A172 (cell line): Measurements from ENCODE around the gene COQ3. TPM values are rescaled to one million over a fixed set of nuclear protein-coding genes. Genes with fewer than 3 reads are reported as not detected.

Source experiments
- DNase-seq: peaks from one replicate; pipeline ENCODE4 v3.0.0-alpha.2; 2015; ENCODE audit warnings: low spot score
- total RNA-seq: library from RNA; depleted of rRNA; stranded (reverse); fragments of >200 nt; shearing (Covaris generic); gene quantifications from 2 replicates; pipeline ENCODE4 v1.2.3, GENCODE V29; 2014; rRNA removed

Gene COQ3
- total RNA-seq, result 16.7 and 21.4 TPM in 2 replicates

- DNase-seq, result peak; percentile 57
Observed at GRCh38 chr6:99393698-99394531, at the start of gene COQ3. COQ3 (minus strand) TSS chr6:99394195; CDS start chr6:99394179, 16 bp downstream.

- DNase-seq, result peak; percentile 10
Observed at GRCh38 chr6:99434702-99435530, 40.9 kb upstream of the COQ3 start.

- no peak for DNase-seq
Observed at GRCh38 chr6:99432877-99433276, 38.9 kb upstream of the COQ3 start.

- no peak for DNase-seq
Observed at GRCh38 chr6:99431901-99432300, 37.9 kb upstream of the COQ3 start.

- no peak for DNase-seq
Observed at GRCh38 chr6:99427988-99428387, 34.0 kb upstream of the COQ3 start.

GRCh38 chr6:99426451-99426757 lies 32.4 kb upstream of the COQ3 start:
- DNase-seq, result peak; percentile 5

- DNase-seq, result peak; percentile 79
Observed at GRCh38 chr6:99425647-99426450, 31.9 kb upstream of the COQ3 start.

- DNase-seq, result peak; percentile 97
Observed at GRCh38 chr6:99424761-99425646, 31.0 kb upstream of the COQ3 start, which contains the start of gene PNISR. PNISR (minus strand) TSS chr6:99425308; CDS start chr6:99414659, 10,649 bp downstream.

- DNase-seq, result no peak
Observed at GRCh38 chr6:99424022-99424421, 30.0 kb upstream of the COQ3 start.

GRCh38 chr6:99422912-99423311 lies 28.9 kb upstream of the COQ3 start:
- DNase-seq, result no peak

- no peak for DNase-seq
Observed at GRCh38 chr6:99416892-99417767, 23.1 kb upstream of the COQ3 start.

GRCh38 chr6:99416226-99416625 lies 22.2 kb upstream of the COQ3 start:
- no peak for DNase-seq

- DNase-seq, result no peak
Observed at GRCh38 chr6:99415446-99415845, 21.5 kb upstream of the COQ3 start.

GRCh38 chr6:99412065-99412464 lies 18.1 kb upstream of the COQ3 start:
- DNase-seq, result no peak

GRCh38 chr6:99409672-99410071 lies 15.7 kb upstream of the COQ3 start:
- no peak for DNase-seq

GRCh38 chr6:99407076-99407475 lies 13.1 kb upstream of the COQ3 start:
- no peak for DNase-seq

GRCh38 chr6:99402448-99402847 lies 8.5 kb upstream of the COQ3 start:
- DNase-seq, result no peak

- DNase-seq, result no peak
Observed at GRCh38 chr6:99397287-99397686, 3.3 kb upstream of the COQ3 start.

GRCh38 chr6:99393366-99393697 lies 663 bp downstream of the COQ3 start:
- no peak for DNase-seq

GRCh38 chr6:99390896-99391295 lies 3.1 kb downstream of the COQ3 start:
- no peak for DNase-seq
